SHP77 treated with DMSO at 0.1 percent for 48 hours (cell line): ENCODE measurements around the gene MAPK1.
"Not testable (repeated sequence)": the region's sequence is repeated elsewhere in the genome, so short reads cannot be mapped to it uniquely, and the experiment has no call there.

Experiments used
- DNase-seq: peaks from one replicate; lab custom pipeline; 2025; lab: John Stamatoyannopoulos, UW

MAPK1 gene

GRCh38 chr22:21881841-21882753 lies 14.7 kb upstream of the MAPK1 start:
- no peak for DNase-seq

- no peak for DNase-seq
Measured at GRCh38 chr22:21876486-21877176, 9.2 kb upstream of the MAPK1 start.

GRCh38 chr22:21874953-21875352 lies 7.5 kb upstream of the MAPK1 start:
- not testable (repeated sequence) for DNase-seq

- no peak for DNase-seq
Measured at GRCh38 chr22:21873619-21874018, 6.2 kb upstream of the MAPK1 start.

DNA sequence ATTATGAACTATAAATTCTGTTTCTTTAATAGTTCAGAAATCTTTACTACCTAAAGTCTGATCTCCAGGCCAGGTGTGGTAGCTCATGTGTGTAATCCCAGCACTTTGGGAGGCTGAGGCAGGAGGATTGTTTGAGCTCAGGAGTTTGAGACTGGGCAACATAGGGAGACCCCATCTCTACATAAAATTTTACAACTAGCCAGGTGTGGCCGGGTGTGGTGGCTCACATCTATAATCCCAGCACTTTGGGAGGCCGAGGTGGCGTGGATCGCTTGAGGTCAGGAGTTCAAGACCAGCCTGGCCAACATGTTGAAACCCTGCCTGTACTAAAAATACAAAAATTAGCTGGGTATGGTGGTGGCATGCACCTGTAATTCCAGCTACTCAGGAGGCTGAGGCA lies 5.3 kb upstream of the MAPK1 start:
- not testable (repeated sequence) for DNase-seq

GRCh38 chr22:21868651-21869050 lies 1.2 kb upstream of the MAPK1 start:
- no peak for DNase-seq

DNA sequence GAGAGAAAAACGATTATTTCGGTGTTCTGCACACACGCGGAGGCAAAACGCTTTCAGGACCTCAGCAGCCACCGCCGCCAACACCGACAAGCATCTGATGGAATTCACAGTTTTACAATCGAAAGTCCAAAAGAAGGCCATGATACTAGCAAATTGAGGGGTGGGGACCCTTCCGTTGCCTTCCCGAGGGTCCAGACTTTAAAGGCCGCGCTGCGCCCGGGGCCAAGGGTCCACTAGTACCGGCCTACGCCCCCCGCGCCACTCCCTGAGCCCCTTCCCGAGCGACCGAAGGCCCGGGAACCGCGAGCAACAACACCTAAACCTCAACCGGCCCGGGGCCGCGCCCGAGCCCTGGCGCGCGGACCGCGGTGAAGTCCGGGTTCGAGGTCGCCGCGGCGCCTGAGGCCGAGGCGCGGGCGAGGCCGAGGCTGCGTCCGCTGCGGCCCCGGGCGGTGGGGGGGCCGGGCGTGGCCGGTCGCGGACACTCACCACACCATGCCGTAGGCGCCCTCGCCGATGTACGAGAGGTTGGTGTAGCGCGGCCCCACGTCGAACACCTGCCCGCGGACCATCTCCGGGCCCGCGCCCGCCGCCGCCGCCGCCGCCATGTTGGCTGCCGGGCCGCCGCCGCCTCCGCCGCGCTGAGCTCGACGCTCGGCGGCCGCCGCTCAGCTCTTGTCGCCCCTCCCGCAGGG lies 465 bp downstream of the MAPK1 start:
- DNase-seq = no peak

DNA sequence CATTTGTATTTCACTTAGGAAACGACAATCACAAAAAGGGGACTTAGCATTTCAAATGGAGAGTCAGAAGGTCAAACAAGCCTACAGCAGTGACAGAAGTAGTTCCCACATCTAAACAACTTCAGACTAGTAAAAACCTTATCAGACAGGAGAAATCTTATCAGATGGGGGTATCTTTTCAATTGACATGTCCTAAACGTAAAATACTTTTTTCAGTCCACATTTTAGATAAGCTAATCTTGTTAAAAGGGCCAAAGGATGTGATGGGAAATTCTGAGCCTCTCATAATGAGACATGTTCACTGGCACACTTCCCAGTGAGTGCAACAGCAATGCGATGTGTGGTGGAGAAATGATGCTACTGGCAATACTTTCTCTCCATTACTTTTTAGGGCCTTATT lies 2.4 kb downstream of the MAPK1 start:
- no peak for DNase-seq

- DNase-seq = no peak
Measured at GRCh38 chr22:21862386-21863245, 4.8 kb downstream of the MAPK1 start.

DNA sequence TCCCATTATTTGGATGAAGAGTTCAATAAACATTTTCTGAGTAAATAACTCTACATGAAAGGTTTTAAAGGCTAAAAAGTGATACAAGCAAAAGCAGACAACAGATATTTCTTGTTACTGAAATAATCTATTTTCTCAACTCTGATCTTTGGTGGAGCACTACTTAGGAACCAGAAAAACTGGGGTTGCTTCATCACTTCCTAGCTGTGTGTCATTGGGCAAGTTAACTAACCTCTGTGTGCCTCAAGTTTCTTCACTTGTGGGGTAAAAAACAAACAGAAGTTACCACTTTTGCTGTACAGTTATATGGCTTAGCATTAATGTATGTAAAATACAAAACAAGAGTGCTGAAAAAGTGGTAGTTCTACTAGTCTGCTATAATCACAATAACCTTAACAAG lies 5.6 kb downstream of the MAPK1 start:
- DNase-seq = no peak

DNA sequence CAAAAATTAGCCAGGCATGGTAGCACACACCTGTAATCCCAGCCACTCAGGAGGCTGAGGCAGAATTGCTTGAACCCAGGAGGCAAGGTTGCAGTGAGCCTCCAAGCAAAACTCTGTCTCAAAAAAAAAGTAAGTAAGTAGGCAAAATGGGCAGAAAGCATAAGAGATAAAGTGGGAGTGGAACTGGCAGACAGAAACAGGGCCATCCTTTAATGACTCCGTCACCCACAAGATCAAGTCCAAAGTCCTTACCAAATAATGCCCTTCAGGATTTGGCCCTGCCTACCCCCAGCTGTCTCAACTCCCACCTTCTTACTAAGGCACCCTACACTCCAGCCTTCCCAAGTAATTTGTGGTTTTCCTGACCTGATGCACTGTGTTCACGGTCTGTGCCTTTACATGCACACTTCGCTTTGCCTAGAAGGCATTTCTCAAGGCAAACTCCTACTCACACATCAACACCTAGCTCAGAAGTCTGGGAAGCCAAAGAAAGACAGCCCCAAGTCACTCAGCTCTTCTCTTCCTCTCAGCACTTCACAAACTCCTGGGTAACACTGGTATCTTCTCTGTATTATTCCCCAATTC lies 6.1 kb downstream of the MAPK1 start:
- DNase-seq = no peak

DNA sequence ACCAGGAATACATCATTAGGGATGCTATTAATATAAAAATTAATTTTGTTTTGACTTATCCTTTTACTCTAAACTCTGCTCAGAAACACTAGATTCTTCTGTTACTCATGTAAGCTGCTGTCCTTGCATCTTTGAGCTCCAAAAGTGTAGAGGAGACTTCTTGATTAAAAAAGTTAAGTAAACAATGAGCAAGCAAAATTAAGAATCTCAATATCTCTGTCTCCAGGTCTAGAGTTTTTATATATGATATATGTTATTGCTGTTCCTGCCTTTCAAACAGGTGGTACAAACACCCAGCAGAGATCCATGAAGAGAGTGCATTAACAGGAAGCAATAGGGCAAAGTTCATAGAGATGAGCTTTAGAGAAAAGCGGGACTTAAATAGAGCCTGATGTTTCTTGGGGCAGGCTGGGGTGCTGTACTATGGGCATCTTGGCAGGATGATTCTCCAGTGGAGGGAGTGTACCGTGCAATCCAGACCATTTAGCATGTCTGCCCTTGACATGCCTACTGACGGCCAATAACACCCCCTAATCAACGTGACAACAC lies 6.9 kb downstream of the MAPK1 start:
- DNase-seq = no peak

GRCh38 chr22:21858025-21858764 lies 9.2 kb downstream of the MAPK1 start:
- DNase-seq = no peak

GRCh38 chr22:21857481-21857914 lies 9.9 kb downstream of the MAPK1 start:
- DNase-seq = no peak

GRCh38 chr22:21856868-21857267 lies 10.6 kb downstream of the MAPK1 start:
- no peak for DNase-seq

DNA sequence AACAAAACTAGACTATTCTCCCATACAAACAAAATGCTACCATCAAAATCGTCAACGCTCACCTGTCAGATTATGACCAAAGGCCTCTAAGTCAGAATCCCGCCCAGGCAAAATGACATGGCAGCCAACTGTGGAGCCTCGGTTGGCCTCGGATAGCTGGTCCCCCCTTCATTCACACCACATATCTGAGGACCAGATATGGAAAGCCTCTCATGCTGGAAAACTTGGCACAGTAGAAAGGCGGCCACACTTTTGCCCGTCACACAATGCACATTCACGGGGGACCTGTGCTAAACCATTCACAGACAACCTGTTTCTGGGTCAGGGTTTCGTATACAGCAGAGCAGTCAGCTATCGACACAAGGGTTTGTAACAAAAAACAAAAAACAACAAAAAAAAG lies 11.2 kb downstream of the MAPK1 start:
- DNase-seq = no peak

DNA sequence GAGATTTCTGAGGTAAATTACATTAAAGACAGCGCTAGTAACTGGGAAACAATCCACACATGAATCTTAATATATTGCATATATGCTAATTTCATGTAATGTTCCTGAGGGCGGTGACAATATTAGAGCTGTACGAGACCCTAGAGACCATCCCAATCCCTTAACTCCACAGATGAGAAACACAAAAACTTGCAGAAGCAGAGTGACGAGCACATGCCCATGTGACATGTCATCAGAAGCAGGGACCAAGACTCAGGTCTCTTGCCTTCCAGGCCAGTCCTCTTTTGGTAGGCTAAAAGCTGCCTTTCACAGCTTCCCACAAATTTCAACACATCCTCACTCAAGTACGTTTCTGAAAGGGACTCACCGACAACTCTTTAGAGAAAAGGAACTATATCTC lies 11.8 kb downstream of the MAPK1 start:
- no peak for DNase-seq

- no peak for DNase-seq
Measured at GRCh38 chr22:21850660-21851059, 16.8 kb downstream of the MAPK1 start.

- DNase-seq = no peak
Measured at GRCh38 chr22:21849489-21849888, 18.0 kb downstream of the MAPK1 start.

GRCh38 chr22:21848057-21848456 lies 19.4 kb downstream of the MAPK1 start:
- DNase-seq = not testable (repeated sequence)
